AML-193 (cell line): ENCODE measurements around the gene NUTM2F.
"Not testable (repeated sequence)": the region's sequence is repeated elsewhere in the genome, so short reads cannot be mapped to it uniquely, and the experiment has no call there.

Experiments used
- DNase-seq, 2 experiments: peaks; one replicate each; lab custom pipeline; 2025; lab: John Stamatoyannopoulos, UW

The NUTM2F gene, protein sequence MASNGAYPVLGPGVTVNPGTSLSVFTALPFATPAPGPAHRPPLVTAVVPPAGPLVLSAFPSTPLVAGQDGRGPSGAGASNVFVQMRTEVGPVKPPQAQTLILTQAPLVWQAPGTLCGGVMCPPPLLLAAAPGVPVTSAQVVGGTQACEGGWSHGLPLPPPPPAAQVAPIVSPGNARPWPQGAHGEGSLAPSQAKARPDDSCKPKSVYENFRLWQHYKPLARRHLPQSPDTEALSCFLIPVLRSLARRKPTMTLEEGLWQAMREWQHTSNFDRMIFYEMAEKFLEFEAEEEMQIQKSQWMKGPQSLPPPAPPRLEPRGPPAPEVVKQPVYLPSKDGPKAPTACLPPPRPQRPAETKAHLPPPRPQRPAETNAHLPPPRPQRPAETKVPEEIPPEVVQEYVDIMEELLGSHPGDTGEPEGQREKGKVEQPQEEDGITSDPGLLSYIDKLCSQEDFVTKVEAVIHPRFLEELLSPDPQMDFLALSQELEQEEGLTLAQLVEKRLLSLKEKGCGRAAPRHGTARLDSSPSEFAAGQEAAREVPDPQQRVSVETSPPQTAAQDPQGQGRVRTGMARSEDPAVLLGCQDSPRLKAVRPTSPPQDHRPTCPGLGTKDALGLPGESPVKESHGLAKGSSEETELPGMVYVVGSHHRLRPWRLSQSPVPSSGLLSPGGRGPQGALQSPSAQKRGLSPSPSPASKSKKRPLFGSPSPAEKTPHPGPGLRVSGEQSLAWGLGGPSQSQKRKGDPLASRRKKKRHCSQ

DNA sequence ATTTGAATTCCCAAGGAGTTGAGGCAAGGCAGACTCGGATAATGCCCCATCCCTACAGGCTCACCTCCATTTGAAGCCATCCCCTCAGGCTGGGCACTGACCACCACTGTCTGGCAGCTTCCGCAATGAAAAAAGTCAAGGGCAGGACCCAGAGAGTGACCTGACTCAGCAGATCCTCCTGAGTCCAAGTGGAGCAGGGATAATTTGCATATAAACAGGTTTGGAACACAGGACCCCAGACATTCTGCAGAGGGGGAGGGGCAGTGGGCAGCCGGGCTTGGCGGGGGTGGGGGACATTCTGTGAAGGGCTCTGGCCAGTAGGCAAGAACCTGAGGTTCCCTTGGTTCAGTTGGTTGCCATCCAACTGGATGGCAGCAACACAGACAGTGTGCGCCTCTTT lies at the start of gene NUTM2F:
Gene NUTM2F, minus strand, starts transcription at position 101 of the 400 bp plus-strand sequence. Its CDS starts 21 bp downstream, at position 80.
- not testable (repeated sequence) for DNase-seq

DNA sequence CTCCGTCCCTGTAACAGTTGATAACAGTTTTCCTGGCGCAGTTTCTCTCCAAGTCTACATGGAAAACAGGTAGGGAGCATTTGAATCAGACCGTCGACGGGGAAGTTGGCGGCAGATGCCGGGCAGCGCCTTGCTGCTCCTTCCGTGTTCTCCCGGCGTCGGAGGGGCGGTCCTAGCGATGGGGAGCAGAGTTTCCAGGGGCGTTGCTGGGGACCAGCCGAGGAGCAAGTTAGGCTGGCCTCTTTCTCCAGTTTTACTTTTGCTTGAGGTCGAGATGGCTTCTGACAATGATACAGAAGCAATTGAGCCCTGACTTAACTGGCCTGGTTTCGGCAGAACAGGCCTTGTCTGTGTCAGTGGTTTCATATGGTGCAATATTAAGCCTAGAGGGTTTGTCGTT lies 46.8 kb upstream of the NUTM2F start:
- not testable (repeated sequence) for DNase-seq

DNA sequence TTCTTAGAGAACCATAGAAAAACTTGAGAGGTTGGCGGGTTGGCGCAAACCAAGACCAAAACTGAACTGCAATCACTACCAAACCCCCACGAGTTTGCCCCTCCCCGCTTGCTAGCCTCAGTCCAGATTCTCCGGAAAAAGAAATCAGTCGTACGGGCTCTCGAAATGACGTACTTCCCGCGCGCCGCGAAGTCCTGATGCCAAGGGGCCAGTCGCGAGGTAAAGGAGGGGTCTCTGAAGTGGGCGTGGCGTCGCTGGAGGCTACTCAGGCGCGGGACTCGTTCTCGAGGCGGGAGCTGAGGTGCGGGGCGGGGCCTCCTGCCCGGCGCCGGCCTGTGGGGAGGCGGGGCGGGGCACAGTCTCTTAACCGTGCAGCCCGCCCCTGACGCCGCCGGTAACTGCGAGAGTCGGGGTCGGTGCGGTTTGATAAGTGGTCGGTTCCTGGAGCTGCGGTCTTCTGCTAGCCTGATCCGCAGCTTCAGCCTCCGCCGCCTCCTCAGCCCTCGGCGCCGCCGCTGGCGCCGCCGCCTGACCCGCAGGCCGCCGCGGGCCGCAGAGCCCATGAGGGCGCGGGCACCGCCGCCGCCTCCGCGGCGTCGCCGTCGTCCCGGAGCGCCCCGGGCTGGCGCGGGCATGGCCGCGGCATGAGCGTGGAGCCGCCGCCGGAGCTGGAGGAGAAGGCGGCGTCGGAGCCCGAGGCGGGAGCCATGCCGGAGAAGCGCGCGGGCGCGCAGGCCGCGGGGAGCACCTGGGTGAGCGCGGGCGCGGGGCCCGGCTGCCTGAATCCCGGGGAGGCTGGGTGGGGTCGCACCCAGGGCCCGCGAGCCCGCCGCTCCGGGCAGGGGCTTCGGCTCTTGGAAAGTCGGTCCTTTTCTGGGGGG lies 46.0 kb upstream of the NUTM2F start:
- peak; percentile 83 to 89 for DNase-seq

DNA sequence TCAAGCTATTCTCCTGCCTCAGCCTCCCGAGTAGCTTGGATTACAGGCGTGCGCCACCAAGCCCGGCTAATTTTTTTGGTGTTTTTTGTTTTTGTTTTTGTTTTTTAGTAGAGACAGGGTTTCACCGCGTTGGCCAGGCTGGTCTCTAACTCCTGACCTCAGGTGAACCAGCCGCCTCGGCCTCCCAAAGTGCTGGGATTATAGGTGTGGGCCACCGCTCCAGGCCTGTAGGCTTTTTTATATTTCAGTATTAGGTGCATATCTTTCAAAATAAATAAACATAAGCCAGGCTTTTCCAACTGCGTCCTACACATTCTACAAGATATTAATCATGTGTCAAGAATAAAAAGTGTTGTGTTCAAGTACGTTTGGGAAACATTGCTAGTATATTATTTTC lies 45.3 kb upstream of the NUTM2F start:
- DNase-seq = not testable (repeated sequence)

DNA sequence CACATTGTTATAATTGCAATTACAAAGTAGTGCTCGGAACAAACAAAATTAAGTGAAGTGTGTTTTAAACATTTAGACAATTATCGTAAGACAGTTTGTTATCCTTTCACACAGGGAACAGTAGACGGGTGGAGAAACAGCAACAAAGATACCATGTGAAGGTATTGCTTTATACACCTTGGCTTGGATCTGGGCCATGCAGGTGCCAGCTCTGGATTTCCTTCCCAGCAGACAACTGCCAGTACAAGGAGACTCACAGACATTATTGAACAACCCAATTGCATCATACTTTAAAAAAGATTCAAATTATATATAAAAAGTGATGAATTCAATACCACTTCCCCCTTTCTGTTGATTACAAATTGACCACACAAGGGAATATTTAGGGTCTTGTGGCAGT lies 41.8 kb upstream of the NUTM2F start:
- DNase-seq = not testable (repeated sequence)

DNA sequence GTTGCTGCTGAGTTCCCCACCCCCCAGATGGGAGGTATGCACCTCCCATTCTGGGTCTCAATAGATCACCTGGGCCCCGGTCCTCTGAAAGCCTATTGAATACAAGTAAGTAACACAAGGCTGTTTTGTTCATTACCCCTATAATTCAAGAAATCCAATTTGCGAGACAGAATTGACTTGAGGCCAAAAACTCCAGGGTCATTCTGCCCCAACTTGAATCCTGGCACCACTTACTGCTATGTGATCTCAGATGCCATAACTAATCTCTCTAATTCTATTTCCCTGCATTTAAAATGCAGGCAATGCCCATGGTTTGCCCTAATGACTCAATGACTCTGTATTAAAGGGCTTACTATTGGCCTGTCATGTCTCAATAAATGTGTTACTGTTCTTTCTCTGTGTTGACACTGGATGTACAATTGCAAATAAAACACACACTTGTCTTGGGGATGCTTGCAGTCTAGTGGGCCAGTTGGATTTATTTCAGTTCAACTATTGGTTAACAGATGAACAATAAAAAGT lies 35.7 kb upstream of the NUTM2F start:
- DNase-seq = not testable (repeated sequence)

DNA sequence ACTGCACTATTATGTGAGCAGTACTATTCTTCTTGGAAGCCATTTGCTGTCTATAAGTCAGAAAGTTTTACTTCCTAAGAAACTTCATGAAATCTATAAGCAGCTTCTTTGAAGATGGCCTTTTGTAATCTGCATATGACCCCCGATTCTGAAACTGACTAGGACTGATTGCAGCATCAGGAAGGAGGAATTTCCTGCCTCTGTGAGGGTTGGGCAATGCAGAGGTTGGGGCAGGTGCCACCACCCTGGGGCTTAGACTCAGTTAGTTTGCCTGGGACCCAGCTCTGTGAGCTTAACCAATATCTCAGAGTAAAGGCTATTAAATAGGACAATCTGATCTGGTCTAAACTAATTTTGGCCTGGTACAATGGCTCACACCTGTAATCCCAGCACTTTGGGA lies 28.7 kb upstream of the NUTM2F start:
- not testable (repeated sequence) for DNase-seq

DNA sequence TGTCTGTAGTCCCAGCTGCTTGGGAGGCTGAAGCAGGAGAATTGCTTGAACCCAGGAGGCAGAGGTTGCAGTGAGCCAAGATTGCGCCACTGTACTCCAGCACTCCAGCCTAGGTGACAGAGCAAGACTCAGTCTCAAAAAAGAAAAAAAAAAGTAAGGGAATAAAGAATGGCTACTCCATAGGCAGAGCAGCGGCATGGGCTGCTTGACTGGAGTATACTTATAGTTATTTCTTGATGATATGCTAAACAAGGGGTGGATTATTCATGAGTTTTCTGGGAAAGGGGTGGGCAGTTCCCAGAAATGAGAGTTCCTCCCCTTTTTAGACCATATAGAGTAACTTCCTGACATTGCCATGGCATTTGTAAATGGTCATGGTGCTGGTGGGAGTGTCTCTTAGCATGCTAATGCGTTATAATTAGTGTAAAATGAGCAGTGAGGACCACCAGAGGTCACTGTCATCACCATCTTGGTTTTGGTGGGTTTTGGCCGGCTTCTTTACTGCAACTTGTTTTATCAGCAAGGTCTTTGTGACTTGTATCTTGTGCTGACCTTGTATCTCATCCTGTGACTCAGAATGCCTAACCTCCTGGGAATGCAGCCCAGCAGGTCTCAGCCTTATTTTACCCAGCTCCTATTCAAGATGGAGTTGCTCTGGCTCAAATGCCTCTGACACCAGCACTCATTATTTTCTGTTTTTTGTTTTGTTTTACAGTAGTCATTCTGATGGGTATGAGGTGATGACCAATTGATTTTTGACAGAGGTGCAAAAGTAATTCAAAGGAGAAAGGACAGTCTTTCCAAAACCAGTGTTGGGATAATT lies 23.7 kb upstream of the NUTM2F start:
- not testable (repeated sequence) for DNase-seq

DNA sequence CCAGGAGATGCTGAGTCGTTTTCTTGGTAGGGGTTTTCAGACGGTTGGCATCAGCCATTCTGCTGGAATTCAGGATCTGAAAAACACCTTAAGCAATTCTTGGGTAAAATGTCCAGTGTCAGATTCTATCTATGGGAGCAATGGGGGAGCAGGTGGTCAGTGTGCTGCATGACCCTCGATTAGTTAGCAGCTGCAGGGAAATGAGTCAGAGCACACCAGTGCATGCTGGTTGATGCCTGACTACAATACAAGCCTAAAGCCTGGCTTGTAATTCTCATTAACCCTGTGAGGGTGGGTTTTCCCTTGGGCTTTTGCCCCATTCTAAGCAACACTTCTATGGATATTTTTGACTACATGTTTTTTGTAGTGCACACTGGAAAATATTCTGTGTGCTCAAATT lies 20.3 kb upstream of the NUTM2F start:
- not testable (repeated sequence) for DNase-seq

DNA sequence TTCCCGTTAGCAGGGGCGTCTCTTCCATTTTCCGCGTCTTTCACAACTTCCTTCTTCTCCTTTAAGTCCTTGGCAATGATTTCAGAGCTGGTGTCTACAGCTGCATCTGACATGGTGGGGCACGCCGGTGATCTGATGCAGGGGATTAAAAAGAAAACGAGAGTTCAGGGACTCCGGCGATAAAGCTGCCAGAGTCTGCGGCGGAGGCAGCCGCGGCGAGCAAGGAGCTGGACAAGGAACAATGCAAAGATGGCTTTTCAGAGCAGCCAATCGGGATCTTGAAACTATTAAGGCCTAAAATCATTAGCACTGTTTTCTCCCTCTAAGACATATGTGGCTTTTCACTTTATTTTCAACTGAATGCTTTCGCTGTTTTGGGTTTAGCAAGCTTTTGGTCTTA lies 19.0 kb upstream of the NUTM2F start:
- DNase-seq = not testable (repeated sequence)

DNA sequence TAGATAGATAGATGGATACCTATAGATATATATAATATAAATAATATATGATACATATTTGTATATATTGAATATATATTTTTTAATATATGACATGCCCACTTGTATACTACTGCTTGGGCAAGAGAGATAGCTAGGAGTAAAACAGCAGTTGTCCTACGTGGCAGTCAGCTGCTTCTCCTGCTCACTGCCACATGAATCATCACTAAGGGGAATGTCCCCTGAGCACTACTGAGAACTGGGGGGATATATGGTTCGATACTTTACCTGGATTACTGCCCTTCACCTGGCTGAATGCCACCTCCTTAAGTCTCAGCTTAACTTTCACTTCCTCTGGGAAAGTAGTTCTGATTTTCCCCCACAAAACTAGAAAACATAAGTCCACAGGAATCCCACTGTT lies 13.3 kb upstream of the NUTM2F start:
- DNase-seq = not testable (repeated sequence)

DNA sequence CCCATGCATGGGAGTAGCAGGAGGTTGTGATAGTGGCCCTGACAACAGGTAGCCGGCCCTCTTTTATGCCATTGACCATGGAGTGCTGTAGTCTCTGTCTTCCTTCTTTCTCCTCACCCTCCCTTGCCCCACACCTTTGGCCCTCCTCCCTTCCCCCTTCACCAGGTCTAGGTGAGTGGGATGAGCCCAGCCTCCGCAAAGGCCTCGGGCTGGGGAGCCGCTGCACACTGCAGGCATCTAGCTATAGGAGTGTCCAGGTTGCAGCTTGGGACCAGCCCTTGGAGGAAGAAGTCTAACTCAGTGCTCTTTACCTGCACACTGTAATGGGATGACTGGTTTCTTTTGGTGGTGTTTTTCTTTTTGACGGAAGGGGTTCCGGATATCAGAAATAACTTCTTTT lies 12.3 kb upstream of the NUTM2F start:
- DNase-seq = not testable (repeated sequence)

DNA sequence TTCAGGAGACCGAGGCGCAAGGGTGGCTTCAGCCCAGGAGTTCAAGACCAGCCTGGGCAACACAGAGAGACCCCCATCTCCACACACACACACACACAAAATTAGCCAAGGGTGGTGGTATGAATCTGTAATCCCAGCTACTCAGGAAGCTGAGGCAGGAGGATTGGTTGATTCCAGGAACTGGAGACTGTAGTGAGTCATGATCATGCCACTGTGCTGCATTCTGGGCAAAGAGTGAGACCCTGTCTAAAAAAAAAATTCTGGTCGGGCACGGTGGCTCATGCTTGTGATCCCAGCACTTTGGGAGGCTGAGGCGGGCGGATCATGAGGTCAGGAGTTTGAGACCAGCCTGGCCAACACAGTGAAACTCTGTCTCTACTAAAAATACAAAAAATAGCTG lies 11.2 kb upstream of the NUTM2F start:
- DNase-seq = not testable (repeated sequence)

DNA sequence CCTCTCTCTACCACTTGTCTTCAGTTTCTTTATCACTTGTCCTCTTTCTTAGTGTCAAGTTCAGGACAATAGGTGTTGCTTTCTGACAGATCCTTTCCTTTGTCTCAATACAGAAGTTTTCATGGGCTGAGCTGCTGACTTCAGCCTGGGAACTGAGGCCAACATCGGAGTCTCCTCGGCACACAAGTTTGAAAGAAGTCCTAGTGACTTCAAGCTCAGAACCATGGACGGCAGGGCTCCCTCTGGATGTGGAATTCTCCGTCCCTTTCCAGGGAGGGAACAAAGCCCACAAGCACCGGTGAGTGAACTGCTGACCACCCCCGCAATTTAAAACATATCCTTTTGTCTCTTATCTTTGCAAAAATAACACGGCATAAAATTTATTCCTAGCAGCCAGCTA lies 10.3 kb upstream of the NUTM2F start:
- DNase-seq = not testable (repeated sequence)

DNA sequence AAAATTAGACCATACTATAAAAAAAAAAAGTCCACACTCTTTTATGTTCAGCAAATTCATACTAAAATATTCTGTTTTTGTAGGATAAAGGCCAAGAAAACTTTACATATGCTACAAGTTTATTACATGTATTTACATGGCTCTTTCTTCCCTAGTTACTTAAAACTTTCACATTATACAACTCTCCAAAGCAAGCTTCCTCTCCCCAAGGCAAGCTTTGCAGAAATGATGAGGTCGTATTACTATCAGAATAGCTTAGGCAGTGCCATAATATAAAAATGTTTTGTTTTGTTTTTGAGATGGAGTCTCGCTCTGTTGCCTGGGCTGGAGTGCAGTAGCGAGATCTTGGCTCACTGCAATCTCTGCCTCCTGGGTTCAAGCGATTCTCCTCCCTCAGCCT lies 8.0 kb upstream of the NUTM2F start:
- DNase-seq = not testable (repeated sequence)

DNA sequence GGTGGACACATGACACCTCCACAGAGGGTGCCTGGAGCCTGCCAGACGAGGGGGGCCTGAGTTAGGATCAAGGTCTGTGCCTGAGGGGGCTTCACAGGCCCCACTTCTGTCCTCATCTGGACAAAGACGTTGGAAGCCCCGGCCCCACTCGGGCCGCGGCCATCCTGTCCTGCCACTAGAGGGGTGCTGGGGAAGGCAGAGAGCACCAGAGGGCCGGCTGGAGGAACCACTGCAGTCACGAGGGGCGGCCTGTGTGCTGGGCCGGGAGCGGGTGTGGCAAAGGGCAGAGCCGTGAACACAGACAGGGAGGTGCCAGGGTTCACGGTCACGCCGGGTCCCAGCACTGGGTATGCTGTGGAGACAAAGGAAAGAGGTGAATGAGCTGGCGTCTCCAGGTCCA lies 2.9 kb downstream of the NUTM2F start:
- not testable (repeated sequence) for DNase-seq

DNA sequence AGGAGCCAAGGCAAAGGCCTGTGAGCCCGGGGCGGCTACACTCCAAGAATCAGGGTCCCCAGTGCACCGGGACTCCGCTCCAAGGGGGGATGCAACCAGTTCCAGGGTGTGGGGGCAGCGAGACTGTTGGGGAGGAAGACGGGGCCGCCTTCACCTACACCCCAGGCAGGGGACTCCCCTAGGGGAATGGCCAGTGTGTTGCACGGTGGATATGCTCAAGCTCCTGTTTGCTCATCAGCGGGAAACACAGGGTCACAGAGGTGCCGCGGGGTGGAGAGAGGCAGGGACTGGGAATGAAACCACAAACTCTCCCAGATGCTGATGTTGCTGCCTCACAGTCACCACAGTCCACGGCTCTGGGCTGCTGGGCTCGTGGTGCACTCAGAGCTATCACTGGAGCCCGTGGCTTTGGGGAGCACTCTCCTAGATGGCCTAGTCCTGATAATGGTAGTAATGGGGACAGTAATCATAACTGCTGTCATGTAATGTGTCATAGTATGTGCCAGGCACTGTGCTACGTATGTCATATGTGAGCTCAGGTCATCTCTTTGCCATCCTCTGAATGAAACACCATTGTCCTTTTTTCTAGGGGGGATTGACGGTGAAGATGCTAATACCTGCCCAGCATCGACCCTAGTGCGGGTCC lies 5.2 kb downstream of the NUTM2F start:
- DNase-seq = not testable (repeated sequence)

DNA sequence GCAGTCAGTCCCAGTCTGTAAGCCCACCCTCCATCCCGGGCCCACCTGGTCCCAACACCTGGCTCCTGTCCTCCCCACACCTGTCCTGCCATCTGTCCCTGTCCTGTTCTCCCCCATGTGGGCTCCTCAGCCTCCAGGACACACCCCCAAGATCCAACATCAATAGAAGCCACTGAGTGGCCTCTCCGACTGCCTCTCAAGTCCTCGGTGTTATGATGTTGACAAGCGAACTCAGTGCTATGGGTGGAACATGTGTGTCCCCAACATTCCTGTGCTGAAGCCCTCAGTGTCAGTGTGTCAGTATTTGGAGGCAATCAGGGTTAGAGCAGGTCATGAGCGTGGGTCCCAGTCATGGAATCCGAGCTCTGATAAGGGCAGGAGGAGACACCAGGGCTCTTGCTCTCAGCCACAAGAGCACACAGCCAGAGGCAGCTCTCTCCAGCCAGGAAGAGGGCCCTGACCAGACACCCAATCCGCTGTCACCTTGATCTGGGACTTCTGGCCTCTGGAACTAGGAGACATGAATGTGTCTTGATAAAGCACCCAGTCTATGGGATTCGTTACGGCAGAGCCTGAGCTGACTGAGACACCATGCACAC lies 6.0 kb downstream of the NUTM2F start:
- DNase-seq = not testable (repeated sequence)

DNA sequence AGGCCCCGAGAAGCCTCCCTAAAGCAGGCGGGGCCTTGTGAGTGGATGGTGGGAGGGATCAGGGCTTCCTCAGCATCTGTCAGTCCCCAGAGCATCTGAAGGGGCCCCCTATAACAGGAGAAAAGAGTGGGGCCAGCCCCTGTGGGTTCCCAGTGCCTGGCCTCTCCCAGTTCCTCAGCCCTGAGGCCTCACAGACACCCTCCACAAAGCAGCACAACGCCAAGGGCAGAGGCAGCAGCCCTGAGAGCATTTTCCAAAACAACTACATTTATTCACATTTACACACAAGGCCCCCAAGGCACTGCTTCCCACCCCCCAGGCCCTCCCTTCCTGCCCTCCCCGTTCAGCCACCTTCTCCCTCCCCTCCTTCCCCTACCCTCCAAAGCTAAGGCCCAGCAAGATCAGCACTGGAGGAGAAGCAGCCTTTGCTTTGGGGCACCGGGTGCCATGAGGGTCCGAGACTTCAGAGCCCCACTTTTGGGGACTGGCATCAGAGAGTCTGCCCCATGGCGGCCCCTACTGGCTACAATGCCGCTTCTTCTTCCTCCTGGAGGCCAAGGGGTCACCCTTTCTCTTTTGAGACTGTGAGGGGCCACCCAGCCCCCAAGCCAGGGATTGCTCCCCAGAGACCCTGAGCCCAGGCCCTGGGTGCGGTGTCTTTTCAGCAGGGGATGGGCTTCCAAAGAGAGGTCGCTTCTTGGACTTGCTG lies 10.3 kb downstream of the NUTM2F start:
- not testable (repeated sequence) for DNase-seq
